H1 (cell line): ENCODE measurements around the gene CPPED1. TPM values are rescaled to one million over a fixed set of nuclear protein-coding genes. Genes with fewer than 3 reads are reported as not detected.

Experiments used
- BCL11A ChIP-seq, 2 experiments: IDR thresholded peaks; one replicate each; pipeline ENCODE4 v1.6.1; 2011; ENCODE audit warnings: low read depth in 2 of 2, low read length in 2 of 2, mild to moderate bottlenecking in 2 of 2
- KDM1A ChIP-seq: fragments of 200-600, 300-600 bp; sonication (generic); IDR thresholded peaks from 2 replicates; pipeline ENCODE4 v1.7.1; 2016; ENCODE audit warnings: mild to moderate bottlenecking, low read length, borderline replicate concordance
- KDM4A ChIP-seq: IDR thresholded peaks from one replicate; pipeline ENCODE4 v1.7.1; 2012; ENCODE audit warnings: low read depth, mild to moderate bottlenecking, moderate library complexity, low read length, inconsistent platforms; ENCODE audit not compliant: severe bottlenecking
- NANOG ChIP-seq: IDR thresholded peaks from 2 replicates; pipeline ENCODE4 v1.6.1; 2011; ENCODE audit warnings: low read length, low read depth, mild to moderate bottlenecking, inconsistent platforms; ENCODE audit not compliant: insufficient read depth, poor library complexity, severe bottlenecking
- SAP30 ChIP-seq: fragments of 300-600 bp; sonication (generic); IDR thresholded peaks from 2 replicates; pipeline ENCODE4 v1.7.1; 2012; ENCODE audit warnings: low read length, moderate library complexity, mild to moderate bottlenecking, inconsistent platforms; ENCODE audit not compliant: insufficient read depth, insufficient replicate concordance
- polyA plus RNA-seq, 7 experiments: library from polyadenylated mRNA; depleted of rRNA in 3 of 7; stranded (reverse) in 5 of 7; unstranded in 2 of 7; fragments of >200 nt in 5 of 7; fragments of 200-250 nt in 2 of 7; gene quantifications; 1 replicate in 5 of 7; 2 replicates in 1 of 7; 4 replicates in 1 of 7; pipeline versions ENCODE4 v1.2.1 to v1.2.3, GENCODE V29; 2011 to 2013; ENCODE audit warnings: missing spikeins in 2 of 7, mixed read lengths in 2 of 7
- total RNA-seq: library from RNA; stranded (reverse); fragmentation: NEBNext Ultra II Directional; extraction: Animal tissue kit (Norgen Biotek cat#: 25700); gene quantifications from 2 replicates; pipeline ENCODE4 v1.2.1, GENCODE V29; 2021

CPPED1 gene
- total and polyA plus RNA-seq, 2 of the 8 experiments (the other 6 are each of a cell fraction or from before 2014, with no cell fraction given): 3.5 to 11.2 TPM

DNA sequence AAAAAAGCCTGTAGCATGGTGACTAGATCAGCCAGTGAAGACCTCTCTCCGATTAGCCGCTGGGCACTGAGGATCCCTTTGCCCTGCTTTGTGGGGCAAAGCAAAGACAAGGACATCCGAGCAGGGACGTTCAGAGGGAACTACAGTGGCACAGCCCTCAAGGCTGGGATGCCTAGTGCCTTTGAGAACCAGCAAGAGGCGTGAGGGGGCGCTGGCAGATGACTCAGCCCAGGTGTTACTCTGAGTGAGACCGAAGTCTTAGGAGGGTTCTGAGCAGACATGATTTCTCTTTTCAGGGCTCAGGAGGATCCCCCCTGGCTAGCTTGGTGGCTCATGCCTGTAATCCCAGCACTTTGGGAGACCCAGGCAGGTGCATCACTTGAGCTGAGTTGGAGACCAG, 178.6 kb downstream of the CPPED1 start (continued):
- TF ChIP-seq SAP30 (no peak), BCL11A (IDR thresholded peaks at IDR 0.05; ENCODE audit: low read depth in 2 of 2, low read length in 2 of 2) (no peak), KDM1A (no peak), NANOG (no peak), KDM4A (no peak)
